Measurements from ENCODE around the gene LRRFIP2. TPM values are rescaled to one million over a fixed set of nuclear protein-coding genes. Genes with fewer than 3 reads are reported as not detected.
"Not testable (repeated sequence)": the region's sequence is repeated elsewhere in the genome, so short reads cannot be mapped to it uniquely, and the experiment has no call there.

The LRRFIP2 gene
- total RNA-seq, 4 donors from 2014 or later: 67.1 to 102 (median 83.1) TPM

- H3K4me3 ChIP-seq (ENCODE audit: low read depth, poor library complexity, severe bottlenecking): no peak overlapping the region
- 94 to 97% methylated on average over 3 of the region's 3 CpGs for WGBS, 2 donors
- intact Hi-C loops (cut with DNase I; ENCODE audit: low total_unique reads): no loop called here
- TF ChIP-seq CTCF (IDR thresholded peaks at IDR 0.05): no peak
- TF ChIP-seq POLR2A (IDR thresholded peaks at IDR 0.05): no peak
- no peak for DNase-seq (ENCODE audit: low spot score in 2 of 2)
Observed at GRCh38 chr3:37064747-37065146, 109.6 kb downstream of the LRRFIP2 start.

GRCh38 chr3:37058117-37058516, 116.3 kb downstream of the LRRFIP2 start:
- no peak for TF ChIP-seq POLR2A (IDR thresholded peaks at IDR 0.05)
- TF ChIP-seq CTCF (IDR thresholded peaks at IDR 0.05): no peak
- no peak overlapping the region for H3K4me3 ChIP-seq (ENCODE audit: low read depth, poor library complexity, severe bottlenecking)
- DNase-seq (ENCODE audit: low spot score in 2 of 2): no peak
- intact Hi-C loops (cut with DNase I; ENCODE audit: low total_unique reads): no loop called here
- 94 to 97% methylated on average over 5 of the region's 5 CpGs for WGBS, 2 donors

GRCh38 chr3:37056826-37057225, 117.6 kb downstream of the LRRFIP2 start:
- no peak overlapping the region for H3K4me3 ChIP-seq (ENCODE audit: low read depth, poor library complexity, severe bottlenecking)
- DNase-seq (ENCODE audit: low spot score in 2 of 2): no peak
- TF ChIP-seq POLR2A (IDR thresholded peaks at IDR 0.05) (no peak), CTCF (IDR thresholded peaks at IDR 0.05) (no peak)
- intact Hi-C loops (cut with DNase I; ENCODE audit: low total_unique reads): no loop called here

- H3K4me3 ChIP-seq (ENCODE audit: low read depth, poor library complexity, severe bottlenecking); intact Hi-C loops (cut with DNase I; ENCODE audit: low total_unique reads); DNase-seq (ENCODE audit: low spot score in 2 of 2): not testable (repeated sequence)
- WGBS, 2 donors: 86 to 88% methylated on average over 8 of the region's 8 CpGs
Observed at GRCh38 chr3:37055077-37055476, 119.3 kb downstream of the LRRFIP2 start.

DNA sequence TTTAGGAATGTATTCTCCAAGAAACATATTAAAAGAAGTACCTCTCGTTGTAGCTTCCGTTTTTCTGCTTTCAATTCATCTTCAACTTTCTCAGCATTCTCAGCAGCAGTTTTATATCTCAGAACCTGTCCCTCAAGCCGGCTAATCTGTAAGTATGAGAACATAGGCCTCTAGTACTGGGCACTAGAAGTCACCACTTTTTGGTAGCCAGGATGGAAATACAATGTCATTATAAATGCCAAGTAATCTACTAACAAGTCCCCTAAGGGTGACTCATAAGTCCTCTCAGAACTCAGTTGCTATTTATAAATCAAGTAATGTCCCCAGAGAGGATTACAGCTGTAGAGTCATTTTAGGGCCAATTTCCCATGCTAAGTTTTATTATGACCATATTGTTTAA, 120.0 kb downstream of the LRRFIP2 start:
- DNase-seq (ENCODE audit: low spot score in 2 of 2): no peak
- no peak for TF ChIP-seq CTCF (IDR thresholded peaks at IDR 0.05)
- no peak for TF ChIP-seq POLR2A (IDR thresholded peaks at IDR 0.05)
- WGBS, 2 donors: 43 to 44% methylated on average over 3 of the region's 3 CpGs
- no peak overlapping the region for H3K4me3 ChIP-seq (ENCODE audit: low read depth, poor library complexity, severe bottlenecking)
- intact Hi-C loops (cut with DNase I; ENCODE audit: low total_unique reads): no loop called here

- 91 to 95% methylated on average over 2 of the region's 2 CpGs for WGBS, 2 donors
- H3K4me3 ChIP-seq (ENCODE audit: low read depth, poor library complexity, severe bottlenecking): no peak overlapping the region
- TF ChIP-seq POLR2A (IDR thresholded peaks at IDR 0.05): no peak
- no peak for TF ChIP-seq CTCF (IDR thresholded peaks at IDR 0.05)
- intact Hi-C loops (cut with DNase I; ENCODE audit: low total_unique reads): no loop called here
- no peak for DNase-seq (ENCODE audit: low spot score in 2 of 2)
Observed at GRCh38 chr3:37053753-37054152, 120.6 kb downstream of the LRRFIP2 start.

Data from lower leg skin (tissue), 4 donors.